Stimulated activated memory B cell treated with anti-CD40 and anti-IgM and Interleukin-4, amounts not matched to agents 10 μg/mL and 1 μg/mL and 100 μg/mL, for 72 hours (primary cell): ENCODE data around the gene CDC34.

Experiments used
- ATAC-seq: fragments of 150-1000 bp; cut with Tn5 transposase; 2 replicates; pipeline ENCODE4 v1.10.0; 2021
- H3K27ac Mint-ChIP-seq: one replicate; pipeline ENCODE4 v1.8.0; 2022; ENCODE audit warnings: mild to moderate bottlenecking, mixed read lengths
- H3K27me3 Mint-ChIP-seq: one replicate; pipeline ENCODE4 v1.8.0; 2022; ENCODE audit warnings: mixed read lengths
- H3K36me3 Mint-ChIP-seq: one replicate; pipeline ENCODE4 v1.8.0; 2022; ENCODE audit warnings: mixed read lengths
- H3K4me1 Mint-ChIP-seq: one replicate; pipeline ENCODE4 v1.8.0; 2022; ENCODE audit warnings: mixed read lengths
- H3K4me3 Mint-ChIP-seq: one replicate; pipeline ENCODE4 v1.8.0; 2022; ENCODE audit warnings: mild to moderate bottlenecking, moderate library complexity, mixed read lengths
- H3K9me3 Mint-ChIP-seq: one replicate; pipeline ENCODE4 v1.8.0; 2022; ENCODE audit warnings: mixed read lengths

The CDC34 gene

DNA sequence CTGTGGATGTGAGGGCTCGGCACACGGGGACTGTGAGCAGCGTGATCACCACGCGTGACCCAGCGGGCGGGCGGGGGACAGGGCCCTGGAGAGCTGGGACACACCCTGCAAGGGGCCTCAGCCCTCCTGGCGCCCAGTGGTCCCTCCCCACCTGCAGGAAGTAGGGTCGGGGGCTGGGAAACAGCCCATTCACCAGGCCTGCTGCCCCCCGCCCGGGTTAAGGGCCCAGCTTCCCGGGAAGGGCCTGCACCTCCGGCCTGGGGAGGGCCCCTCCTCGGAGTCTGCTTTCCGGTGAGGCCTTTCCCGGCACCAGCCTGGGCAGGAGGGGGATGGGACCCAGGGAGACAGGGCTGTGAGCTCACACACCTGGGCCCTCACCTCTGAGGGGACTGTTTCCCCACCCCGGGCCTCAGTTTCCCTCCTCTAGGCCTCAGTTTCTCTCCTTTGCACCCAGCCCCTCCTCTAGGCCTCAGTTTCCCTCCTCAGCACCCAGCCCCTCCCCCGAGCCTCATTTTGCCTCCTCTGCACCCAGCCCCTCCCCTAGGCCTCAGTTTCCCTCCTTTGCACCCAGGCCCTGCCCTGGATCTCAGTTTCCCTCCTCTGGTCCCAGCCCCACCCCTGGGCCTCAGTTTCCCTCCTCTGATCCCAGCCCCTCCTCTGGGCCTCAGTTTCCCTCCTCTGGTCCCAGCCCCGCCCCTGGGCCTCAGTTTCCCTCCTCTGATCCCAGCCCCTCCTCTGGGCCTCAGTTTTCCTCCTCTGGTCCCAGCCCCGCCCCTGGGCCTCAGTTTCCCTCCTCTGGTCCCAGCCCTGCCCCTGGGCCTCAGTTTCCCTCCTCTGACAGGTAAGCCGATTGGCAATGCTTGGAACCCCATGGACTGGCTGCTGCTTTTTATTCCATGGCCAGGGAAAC is 37.1 kb upstream of the CDC34 start:
- Mint-ChIP-seq H3K9me3 (peaks cover 3% of the 10 kb centered on the region), H3K27me3 (peaks cover 38% of the 10 kb centered on the region), H3K27ac (no peak overlapping the region), H3K4me3 (no peak overlapping the region), H3K36me3 (peaks cover 6% of the 10 kb centered on the region), H3K4me1 (peaks cover 26% of the 10 kb centered on the region)
- ATAC-seq, result no peak

- peaks cover 22% of the 10 kb centered on the region for H3K4me1 Mint-ChIP-seq
- H3K27me3 Mint-ChIP-seq, result peaks cover 42% of the 10 kb centered on the region
- H3K4me3 Mint-ChIP-seq, result no peak overlapping the region
- no peak for ATAC-seq
- peaks cover 3% of the 10 kb centered on the region for H3K9me3 Mint-ChIP-seq
- no peak overlapping the region for H3K27ac Mint-ChIP-seq
- peaks cover 6% of the 10 kb centered on the region for H3K36me3 Mint-ChIP-seq
These were observed 36.5 kb upstream of the CDC34 start for GRCh38 chr19:495081-495401.

DNA sequence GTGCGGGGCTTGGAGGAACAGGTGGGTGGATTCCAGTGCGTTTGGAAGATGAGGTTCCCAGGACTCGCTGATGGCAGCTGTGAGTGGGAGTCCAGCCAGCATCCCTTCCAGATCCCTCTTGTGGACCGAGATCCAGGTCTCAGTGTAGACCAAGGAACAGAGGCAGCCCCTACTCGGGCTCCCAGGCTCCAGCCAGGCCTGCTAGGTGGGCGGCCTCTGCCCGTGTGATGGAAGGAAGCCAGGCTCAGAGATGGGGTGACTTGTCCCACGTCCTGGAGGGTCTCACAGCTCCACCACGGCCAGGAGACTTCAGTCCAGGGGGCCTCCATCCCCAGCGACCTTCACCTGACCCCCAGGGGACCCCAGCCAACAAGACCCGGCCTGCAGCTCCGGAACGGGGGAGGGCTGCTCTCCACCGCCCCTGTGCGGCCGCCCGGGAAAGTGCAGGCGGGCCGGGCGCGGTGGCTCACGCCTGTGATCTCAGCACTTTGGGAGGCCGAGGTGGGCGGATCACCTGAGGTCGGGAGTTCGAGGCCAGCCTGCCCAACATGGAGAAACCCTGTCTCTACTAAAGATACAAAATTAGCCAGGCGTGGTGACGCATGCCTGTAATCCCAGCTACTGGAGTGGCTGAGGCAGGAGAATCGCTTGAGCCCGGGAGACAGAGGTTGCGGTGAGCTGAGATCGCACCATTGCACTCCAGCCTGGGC is 36.0 kb upstream of the CDC34 start:
- Mint-ChIP-seq H3K27me3 (peaks cover 42% of the 10 kb centered on the region), H3K36me3 (peaks cover 6% of the 10 kb centered on the region), H3K9me3 (peaks cover 3% of the 10 kb centered on the region), H3K4me3 (no peak overlapping the region), H3K4me1 (peaks cover 22% of the 10 kb centered on the region), H3K27ac (no peak overlapping the region)
- no peak for ATAC-seq

DNA sequence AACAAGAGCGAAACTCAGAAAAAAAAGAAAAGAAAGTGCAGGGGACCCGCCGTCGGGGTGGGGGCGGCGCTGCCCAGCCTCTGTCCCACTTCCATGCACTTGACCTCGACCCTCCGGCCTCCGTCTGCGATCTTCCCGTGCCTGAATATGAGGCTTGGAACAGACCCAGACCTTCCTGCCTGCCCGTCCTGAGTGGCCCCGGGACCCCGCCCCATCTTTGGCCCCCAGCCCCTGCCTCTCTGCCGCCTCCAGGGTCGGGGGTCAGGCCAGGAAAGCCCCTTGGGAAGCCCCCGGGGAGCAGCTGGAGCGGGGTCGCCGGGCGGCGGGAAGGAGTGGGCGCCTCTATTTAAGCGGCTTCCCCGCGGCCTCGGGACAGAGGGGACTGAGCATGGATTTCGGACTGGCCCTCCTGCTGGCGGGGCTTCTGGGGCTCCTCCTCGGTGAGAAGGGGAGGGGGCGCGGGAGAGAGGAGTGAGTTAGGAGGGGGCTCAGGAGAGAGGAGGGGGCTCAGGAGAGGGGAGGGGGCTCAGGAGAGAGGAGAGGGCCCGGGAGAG is 35.4 kb upstream of the CDC34 start, which contains the start of gene MADCAM1:
Gene MADCAM1, plus strand, starts transcription at position 375 of the 554 bp plus-strand sequence. Its CDS starts 14 bp downstream, at position 389.
- peaks cover 3% of the 10 kb centered on the region for H3K9me3 Mint-ChIP-seq
- ATAC-seq, result no peak
- H3K36me3 Mint-ChIP-seq, result peaks cover 6% of the 10 kb centered on the region
- no peak within 1 kb of the TSS for H3K27ac Mint-ChIP-seq
- H3K4me1 Mint-ChIP-seq, result peaks cover 22% of the 10 kb centered on the region
- H3K4me3 Mint-ChIP-seq, result no peak within 1 kb of the TSS
- peaks cover 42% of the 10 kb centered on the region for H3K27me3 Mint-ChIP-seq

DNA sequence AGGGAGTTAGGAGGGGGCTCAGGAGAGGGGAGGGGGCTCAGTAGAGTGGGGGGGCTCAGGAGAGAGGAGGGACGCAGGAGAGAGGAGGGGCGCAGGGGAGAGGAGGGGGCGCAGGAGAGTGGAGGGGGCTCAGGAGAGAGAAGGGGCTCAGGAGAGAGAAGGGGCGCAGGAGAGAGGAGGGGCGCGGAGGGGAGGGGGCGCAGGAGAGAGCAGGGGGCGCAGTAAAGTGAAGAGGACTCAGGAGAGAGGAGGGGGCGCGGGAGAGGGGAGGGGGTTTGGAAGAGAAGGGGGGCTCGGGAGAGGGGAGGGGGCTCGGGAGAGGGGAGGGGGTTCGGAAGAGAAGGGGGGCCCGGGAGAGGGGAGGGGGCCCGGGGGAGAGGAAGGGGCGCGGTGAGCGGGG is 34.6 kb upstream of the CDC34 start:
- Mint-ChIP-seq H3K9me3 (peaks cover 3% of the 10 kb centered on the region), H3K36me3 (peaks cover 6% of the 10 kb centered on the region), H3K4me1 (peaks cover 22% of the 10 kb centered on the region), H3K4me3 (no peak overlapping the region), H3K27ac (no peak overlapping the region), H3K27me3 (peaks cover 42% of the 10 kb centered on the region)
- ATAC-seq, result no peak

DNA sequence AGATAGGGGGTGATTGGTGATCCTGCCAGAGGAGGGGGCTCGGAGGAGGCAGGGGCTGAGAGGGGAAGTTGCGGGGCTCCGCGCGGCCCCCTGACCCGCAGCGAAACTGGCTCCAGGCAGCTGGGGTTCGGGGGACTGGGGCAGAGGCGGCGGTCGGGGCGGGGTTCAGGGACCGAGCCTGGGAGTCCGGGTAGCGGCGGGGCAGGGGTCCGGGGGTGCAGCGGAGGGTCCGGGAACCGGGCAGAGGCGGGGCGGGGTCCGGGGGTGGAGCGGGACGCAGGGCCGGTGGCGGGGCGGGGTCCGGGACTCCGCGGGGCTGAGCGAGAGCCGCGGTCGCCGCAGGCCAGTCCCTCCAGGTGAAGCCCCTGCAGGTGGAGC is 34.1 kb upstream of the CDC34 start:
- no peak overlapping the region for H3K4me3 Mint-ChIP-seq
- no peak overlapping the region for H3K27ac Mint-ChIP-seq
- H3K4me1 Mint-ChIP-seq, result peaks cover 22% of the 10 kb centered on the region
- ATAC-seq, result peak; percentile 17
- H3K9me3 Mint-ChIP-seq, result peaks cover 3% of the 10 kb centered on the region
- peaks cover 6% of the 10 kb centered on the region for H3K36me3 Mint-ChIP-seq
- H3K27me3 Mint-ChIP-seq, result peaks cover 42% of the 10 kb centered on the region

DNA sequence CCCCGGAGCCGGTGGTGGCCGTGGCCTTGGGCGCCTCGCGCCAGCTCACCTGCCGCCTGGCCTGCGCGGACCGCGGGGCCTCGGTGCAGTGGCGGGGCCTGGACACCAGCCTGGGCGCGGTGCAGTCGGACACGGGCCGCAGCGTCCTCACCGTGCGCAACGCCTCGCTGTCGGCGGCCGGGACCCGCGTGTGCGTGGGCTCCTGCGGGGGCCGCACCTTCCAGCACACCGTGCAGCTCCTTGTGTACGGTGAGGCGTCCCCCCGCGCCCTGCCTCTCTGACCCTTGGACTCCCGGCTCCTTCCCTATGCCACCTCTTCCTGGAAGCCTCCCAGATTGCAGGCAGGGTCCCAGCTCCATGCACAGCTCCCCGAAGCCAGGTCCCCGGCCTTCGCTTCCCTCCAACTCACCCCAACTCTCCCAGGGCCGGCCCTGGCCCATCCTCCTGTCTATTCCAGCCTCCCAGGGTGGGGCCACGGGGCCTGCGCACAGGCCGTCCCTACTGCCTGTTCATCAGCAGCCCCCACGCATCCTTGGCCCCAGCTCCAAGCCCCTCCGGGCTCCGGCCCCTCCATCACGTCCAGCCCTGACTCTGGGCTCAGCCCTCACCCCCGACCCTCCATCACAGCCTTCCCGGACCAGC is 33.6 kb upstream of the CDC34 start:
- H3K27me3 Mint-ChIP-seq, result peaks cover 42% of the 10 kb centered on the region
- no peak for ATAC-seq
- H3K4me1 Mint-ChIP-seq, result peaks cover 22% of the 10 kb centered on the region
- H3K27ac Mint-ChIP-seq, result no peak overlapping the region
- H3K4me3 Mint-ChIP-seq, result peak overlapping the region; percentile 8
- H3K9me3 Mint-ChIP-seq, result peaks cover 3% of the 10 kb centered on the region
- peaks cover 6% of the 10 kb centered on the region for H3K36me3 Mint-ChIP-seq

DNA sequence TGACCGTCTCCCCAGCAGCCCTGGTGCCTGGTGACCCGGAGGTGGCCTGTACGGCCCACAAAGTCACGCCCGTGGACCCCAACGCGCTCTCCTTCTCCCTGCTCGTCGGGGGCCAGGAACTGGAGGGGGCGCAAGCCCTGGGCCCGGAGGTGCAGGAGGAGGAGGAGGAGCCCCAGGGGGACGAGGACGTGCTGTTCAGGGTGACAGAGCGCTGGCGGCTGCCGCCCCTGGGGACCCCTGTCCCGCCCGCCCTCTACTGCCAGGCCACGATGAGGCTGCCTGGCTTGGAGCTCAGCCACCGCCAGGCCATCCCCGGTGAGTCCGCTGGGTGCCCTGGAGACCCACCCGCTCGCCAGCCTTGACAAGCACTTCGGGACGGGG is 33.1 kb upstream of the CDC34 start:
- no peak for ATAC-seq
- H3K4me1 Mint-ChIP-seq, result peaks cover 21% of the 10 kb centered on the region
- peaks cover 3% of the 10 kb centered on the region for H3K9me3 Mint-ChIP-seq
- H3K27ac Mint-ChIP-seq, result no peak overlapping the region
- H3K36me3 Mint-ChIP-seq, result peaks cover 6% of the 10 kb centered on the region
- peaks cover 42% of the 10 kb centered on the region for H3K27me3 Mint-ChIP-seq
- H3K4me3 Mint-ChIP-seq, result peak overlapping the region; percentile 8

DNA sequence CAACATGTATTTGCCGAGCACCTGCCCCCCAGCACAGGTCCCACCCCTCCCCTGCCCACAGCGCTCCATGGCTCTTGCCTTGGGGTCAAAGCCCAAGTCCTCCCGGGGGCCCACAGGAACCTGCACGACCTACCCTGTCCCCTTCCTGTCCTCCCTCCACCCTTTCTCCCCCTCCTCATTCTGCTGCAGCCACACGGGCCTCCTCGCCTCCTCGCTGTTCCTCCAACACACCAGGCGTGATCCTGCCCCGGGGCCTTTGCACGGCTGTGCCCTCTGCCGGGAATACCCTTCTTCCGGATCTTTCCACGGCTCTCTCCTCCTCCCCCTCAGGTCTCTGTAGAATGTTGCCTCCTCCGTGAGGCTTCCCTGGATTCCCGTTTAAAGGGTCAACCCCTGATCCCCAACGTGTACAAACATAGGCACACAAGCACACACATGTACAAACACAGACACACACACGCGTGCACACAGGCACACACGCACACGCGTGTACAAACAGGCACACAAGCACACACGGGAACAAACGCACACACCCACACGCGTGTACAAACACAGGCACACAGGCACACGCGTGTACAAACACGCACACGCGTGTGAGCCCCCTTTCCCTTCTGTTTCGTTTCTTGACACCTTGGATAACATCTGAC is 32.5 kb upstream of the CDC34 start:
- H3K4me1 Mint-ChIP-seq, result peaks cover 15% of the 10 kb centered on the region
- H3K27me3 Mint-ChIP-seq, result peaks cover 42% of the 10 kb centered on the region
- no peaks in the 10 kb centered on the region for H3K9me3 Mint-ChIP-seq
- H3K36me3 Mint-ChIP-seq, result peaks cover 6% of the 10 kb centered on the region
- ATAC-seq, result no peak
- H3K27ac Mint-ChIP-seq, result no peak overlapping the region
- H3K4me3 Mint-ChIP-seq, result no peak overlapping the region

DNA sequence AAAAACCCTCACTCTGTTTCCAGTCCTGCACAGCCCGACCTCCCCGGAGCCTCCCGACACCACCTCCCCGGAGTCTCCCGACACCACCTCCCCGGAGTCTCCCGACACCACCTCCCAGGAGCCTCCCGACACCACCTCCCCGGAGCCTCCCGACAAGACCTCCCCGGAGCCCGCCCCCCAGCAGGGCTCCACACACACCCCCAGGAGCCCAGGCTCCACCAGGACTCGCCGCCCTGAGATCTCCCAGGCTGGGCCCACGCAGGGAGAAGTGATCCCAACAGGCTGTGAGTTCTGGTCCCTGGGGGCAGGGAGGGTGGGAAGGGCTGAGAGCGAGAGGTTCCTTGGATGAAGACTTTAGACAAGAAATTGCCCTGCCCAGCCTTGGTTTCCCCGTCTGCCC is 29.9 kb upstream of the CDC34 start:
- peaks cover 6% of the 10 kb centered on the region for H3K36me3 Mint-ChIP-seq
- no peak overlapping the region for H3K27ac Mint-ChIP-seq
- H3K9me3 Mint-ChIP-seq, result no peaks in the 10 kb centered on the region
- peaks cover 20% of the 10 kb centered on the region for H3K4me1 Mint-ChIP-seq
- no peak for ATAC-seq
- H3K27me3 Mint-ChIP-seq, result peaks cover 23% of the 10 kb centered on the region
- no peak overlapping the region for H3K4me3 Mint-ChIP-seq

- no peak overlapping the region for H3K4me3 Mint-ChIP-seq
- no peaks in the 10 kb centered on the region for H3K9me3 Mint-ChIP-seq
- H3K27me3 Mint-ChIP-seq, result peaks cover 3% of the 10 kb centered on the region
- no peak overlapping the region for H3K27ac Mint-ChIP-seq
- ATAC-seq, result no peak
- peaks cover 14% of the 10 kb centered on the region for H3K36me3 Mint-ChIP-seq
- H3K4me1 Mint-ChIP-seq, result peaks cover 19% of the 10 kb centered on the region
These were observed 26.9 kb upstream of the CDC34 start for GRCh38 chr19:504616-505015.

GRCh38 chr19:506404-507285 is 24.9 kb upstream of the CDC34 start:
- Mint-ChIP-seq H3K4me3 (peak overlapping the region; percentile 94), H3K27ac (peak overlapping the region; percentile 97), H3K36me3 (peaks cover 14% of the 10 kb centered on the region), H3K4me1 (peaks cover 33% of the 10 kb centered on the region), H3K9me3 (no peaks in the 10 kb centered on the region), H3K27me3 (no peaks in the 10 kb centered on the region)
- peak; percentile 89 for ATAC-seq

GRCh38 chr19:507286-508203 is 24.0 kb upstream of the CDC34 start, which contains the start of gene TPGS1:
TSS of gene TPGS1 (plus strand) at chr19:507497. CDS start at chr19:507507, 10 bp downstream.
- peak; percentile 82 for ATAC-seq
- H3K27me3 Mint-ChIP-seq, result no peaks in the 10 kb centered on the region
- H3K27ac Mint-ChIP-seq, result peak within 1 kb of the TSS; percentile 97
- peaks cover 41% of the 10 kb centered on the region for H3K4me1 Mint-ChIP-seq
- H3K4me3 Mint-ChIP-seq, result peak within 1 kb of the TSS; percentile 94
- no peaks in the 10 kb centered on the region for H3K9me3 Mint-ChIP-seq
- peaks cover 14% of the 10 kb centered on the region for H3K36me3 Mint-ChIP-seq
